GM23248 (cell line): ENCODE measurements around the gene NRP1.

Source experiments
- EZH2 ChIP-seq: fragments of 200-600 bp; sonication (generic); IDR thresholded peaks from 2 replicates; pipeline ENCODE4 v1.6.1; 2018; ENCODE audit warnings: antibody characterized with exemption, mild to moderate bottlenecking; ENCODE audit not compliant: insufficient read depth, poor library complexity, severe bottlenecking
- EZH2phosphoT487 ChIP-seq: fragments of 200-600 bp; sonication (generic); IDR thresholded peaks from 2 replicates; pipeline ENCODE4 v1.6.1; 2018; ENCODE audit warnings: antibody characterized with exemption, moderate library complexity, mild to moderate bottlenecking, low read depth; ENCODE audit not compliant: insufficient read depth

DNA sequence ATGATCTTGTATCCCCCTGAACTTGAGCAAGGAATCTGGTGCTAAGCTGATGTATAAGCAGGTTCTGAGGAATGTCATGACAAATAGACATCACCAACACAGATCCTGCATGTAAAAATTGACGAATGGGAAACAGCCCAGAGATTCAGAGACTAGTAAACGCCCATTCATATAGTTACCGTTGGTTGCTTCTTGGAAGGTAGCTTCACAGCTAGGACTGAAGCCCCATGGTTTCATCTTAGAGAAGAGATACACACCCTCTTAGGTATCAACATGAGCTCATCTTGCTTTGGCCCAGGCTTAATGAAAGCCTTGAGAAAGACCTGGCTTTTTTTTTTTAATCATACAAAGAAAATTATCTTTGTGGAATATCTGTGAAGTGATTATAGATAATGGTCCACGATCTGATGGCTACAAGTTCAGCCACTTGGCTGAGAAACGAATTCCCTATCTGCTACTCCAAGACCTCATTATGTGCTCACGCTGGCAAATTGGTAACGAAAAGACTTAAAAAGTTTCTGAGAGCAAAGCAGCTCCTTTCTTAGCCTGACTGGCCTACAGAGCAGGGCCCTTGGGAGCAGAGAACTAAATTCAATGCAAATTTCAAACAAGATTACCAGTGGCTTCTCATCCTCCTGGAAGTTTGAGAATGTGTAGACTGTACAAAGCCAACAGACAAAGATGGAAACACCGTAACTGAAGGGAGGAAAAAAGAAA, 181.1 kb downstream of the NRP1 start:
- TF ChIP-seq EZH2 = no peak
- no peak for TF ChIP-seq EZH2phosphoT487
